Activated gamma-delta T cell (primary cell): ENCODE results near the gene EBLN2.

Experiments used
- DNase-seq: peaks from one replicate; lab custom pipeline; 2025; lab: John Stamatoyannopoulos, UW

Gene EBLN2

GRCh38 chr3:73107215-73107614, 45.8 kb downstream of the EBLN2 start:
- no peak for DNase-seq

- no peak for DNase-seq
These were observed 46.3 kb downstream of the EBLN2 start for GRCh38 chr3:73107676-73108187.

- DNase-seq: no peak
These were observed 47.3 kb downstream of the EBLN2 start for GRCh38 chr3:73108750-73109149.

- no peak for DNase-seq
These were observed 49.1 kb downstream of the EBLN2 start for GRCh38 chr3:73110530-73110929.
